HEK293T (cell line): Measurements from ENCODE around the gene SYNDIG1L.

Experiments
- BHLHE40 ChIP-seq: fragments of 450-650 bp; IDR thresholded peaks from 2 replicates; pipeline ENCODE4 v1.6.1; 2016; ENCODE audit warnings: mild to moderate bottlenecking, moderate library complexity, borderline replicate concordance
- L3MBTL2 ChIP-seq: fragments of 450-650 bp; conservative IDR thresholded peaks from 2 replicates; pipeline ENCODE4 v1.6.1; 2016; ENCODE audit warnings: mild to moderate bottlenecking
- NFRKB ChIP-seq: fragments of 450-650 bp; IDR thresholded peaks from 2 replicates; pipeline ENCODE4 v1.6.1; 2016; ENCODE audit warnings: mild to moderate bottlenecking, moderate library complexity

DNA sequence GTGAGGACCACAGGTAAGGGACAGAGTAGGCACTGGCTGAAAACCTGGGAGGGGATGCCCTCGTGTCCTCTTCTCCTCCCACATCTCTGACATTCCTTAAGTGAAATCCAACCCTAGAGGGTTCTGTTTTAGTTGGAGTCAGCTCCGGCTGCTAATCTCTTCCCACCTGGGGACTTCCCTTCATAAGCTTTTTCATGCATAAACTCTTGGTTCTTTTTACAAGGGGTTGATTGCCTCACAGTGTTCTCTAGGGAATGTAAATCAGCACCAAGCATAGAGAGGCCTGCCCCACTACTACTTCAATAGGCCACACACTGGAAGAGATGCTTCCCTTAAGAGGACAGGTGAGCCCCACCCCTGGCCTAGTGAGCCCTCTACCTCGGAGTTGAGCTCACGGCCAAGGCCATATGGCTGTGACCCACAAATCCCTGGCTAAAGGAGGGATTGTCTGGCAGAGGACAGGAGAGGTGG, 3.2 kb upstream of the SYNDIG1L start:
- TF ChIP-seq NFRKB, result no peak
- TF ChIP-seq BHLHE40, result no peak
- TF ChIP-seq L3MBTL2, result no peak
